ENCODE data around the gene NBDY.
"Not testable (repeated sequence)": the region's sequence is repeated elsewhere in the genome, so short reads cannot be mapped to it uniquely, and the experiment has no call there.

Gene NBDY

GRCh38 chrX:56729152-56729850 lies at the start of gene NBDY:
Gene NBDY, plus strand, starts transcription at chrX:56729243. Its CDS starts 111 bp downstream, at chrX:56729354.
- peak; percentile 15 for DNase-seq (ENCODE audit: low spot score)

GRCh38 chrX:56704530-56704929 lies 24.5 kb upstream of the NBDY start:
- not testable (repeated sequence) for DNase-seq (ENCODE audit: low spot score)

GRCh38 chrX:56726605-56727004 lies 2.4 kb upstream of the NBDY start:
- DNase-seq (ENCODE audit: low spot score): peak; percentile 32

GRCh38 chrX:56727531-56727930 lies 1.5 kb upstream of the NBDY start:
- no peak for DNase-seq (ENCODE audit: low spot score)

- DNase-seq (ENCODE audit: low spot score): no peak
Observed at GRCh38 chrX:56728321-56728720, 722 bp upstream of the NBDY start.

GRCh38 chrX:56728752-56729151 lies 291 bp upstream of the NBDY start:
- DNase-seq (ENCODE audit: low spot score): no peak

- DNase-seq (ENCODE audit: low spot score): peak; percentile 5
Observed at GRCh38 chrX:56733459-56734046, 4.5 kb downstream of the NBDY start.

GRCh38 chrX:56736219-56736618 lies 7.2 kb downstream of the NBDY start:
- no peak for DNase-seq (ENCODE audit: low spot score)

GRCh38 chrX:56738670-56739069 lies 9.6 kb downstream of the NBDY start:
- no peak for DNase-seq (ENCODE audit: low spot score)

- no peak for DNase-seq (ENCODE audit: low spot score)
Observed at GRCh38 chrX:56744996-56745395, 16.0 kb downstream of the NBDY start.

- DNase-seq (ENCODE audit: low spot score): no peak
Observed at GRCh38 chrX:56746996-56747395, 18.0 kb downstream of the NBDY start.

GRCh38 chrX:56751071-56751470 lies 22.0 kb downstream of the NBDY start:
- no peak for DNase-seq (ENCODE audit: low spot score)

- DNase-seq (ENCODE audit: low spot score): no peak
Observed at GRCh38 chrX:56757327-56757726, 28.3 kb downstream of the NBDY start.

- no peak for DNase-seq (ENCODE audit: low spot score)
Observed at GRCh38 chrX:56758456-56758855, 29.4 kb downstream of the NBDY start.

- no peak for DNase-seq (ENCODE audit: low spot score)
Observed at GRCh38 chrX:56759736-56760409, 30.8 kb downstream of the NBDY start.

- DNase-seq (ENCODE audit: low spot score): not testable (repeated sequence)
Observed at GRCh38 chrX:56760410-56761124, 31.5 kb downstream of the NBDY start.

- peak; percentile 2 for DNase-seq (ENCODE audit: low spot score)
Observed at GRCh38 chrX:56761167-56761566, 32.1 kb downstream of the NBDY start.

GRCh38 chrX:56762220-56762619 lies 33.2 kb downstream of the NBDY start:
- DNase-seq (ENCODE audit: low spot score): peak; percentile 3

GRCh38 chrX:56762707-56763555 lies 33.9 kb downstream of the NBDY start:
- DNase-seq (ENCODE audit: low spot score): peak; percentile 2

- DNase-seq (ENCODE audit: low spot score): peak; percentile 65
Observed at GRCh38 chrX:56763556-56764152, 34.6 kb downstream of the NBDY start.

All from AG08396 (cell line).